NCI-H128 (cell line): ENCODE results near the gene SLC15A1.
"Not testable (repeated sequence)": the region's sequence is repeated elsewhere in the genome, so short reads cannot be mapped to it uniquely, and the experiment has no call there.

Experiments
- DNase-seq: peaks from one replicate; lab custom pipeline; 2025; ENCODE audit not compliant: unreplicated experiment; lab: John Stamatoyannopoulos, UW

SLC15A1 gene

DNA sequence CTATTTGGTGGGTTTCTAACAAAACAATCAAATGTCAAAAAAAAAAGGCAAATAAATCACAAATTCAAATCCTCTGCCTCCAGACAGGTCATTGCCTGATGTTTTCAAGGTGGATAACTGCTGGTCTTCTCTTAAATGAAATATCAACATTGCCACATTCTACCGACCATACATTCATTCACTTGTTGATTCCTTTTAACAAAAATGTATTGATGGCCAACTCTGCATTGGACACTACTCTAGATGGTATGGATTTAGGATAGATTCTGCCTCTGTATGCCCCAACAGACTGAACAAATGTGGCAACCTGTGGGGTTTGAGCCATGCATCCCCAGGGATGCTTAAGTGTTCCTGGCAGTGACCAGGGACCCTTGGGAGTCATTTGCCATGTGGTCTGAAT is 88.0 kb downstream of the SLC15A1 start:
- DNase-seq = no peak

DNA sequence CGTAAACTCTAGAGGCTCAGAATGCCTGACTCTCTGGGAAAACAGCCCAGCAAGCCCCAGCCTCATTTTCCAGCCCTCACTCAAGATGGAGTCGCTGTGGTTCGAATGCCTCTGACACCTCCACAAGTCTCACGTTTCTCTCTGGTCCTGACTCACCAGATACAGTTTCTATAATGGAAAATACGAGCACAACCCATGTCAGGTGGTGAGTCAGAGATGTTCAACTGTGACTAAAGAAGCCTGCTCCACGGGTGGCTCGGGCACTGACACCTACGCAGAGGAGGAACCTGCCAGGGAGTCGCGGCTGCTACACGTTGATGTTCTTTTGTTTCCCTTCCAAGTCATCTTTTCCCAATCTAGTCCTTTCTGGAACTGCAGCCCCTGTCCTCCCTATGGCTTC is 88.4 kb downstream of the SLC15A1 start:
- no peak for DNase-seq

GRCh38 chr13:98658131-98658530 is 94.3 kb downstream of the SLC15A1 start:
- DNase-seq = no peak

- DNase-seq = no peak
Observed at GRCh38 chr13:98657506-98658085, 94.9 kb downstream of the SLC15A1 start.

- no peak for DNase-seq
Observed at GRCh38 chr13:98656223-98656622, 96.2 kb downstream of the SLC15A1 start.

DNA sequence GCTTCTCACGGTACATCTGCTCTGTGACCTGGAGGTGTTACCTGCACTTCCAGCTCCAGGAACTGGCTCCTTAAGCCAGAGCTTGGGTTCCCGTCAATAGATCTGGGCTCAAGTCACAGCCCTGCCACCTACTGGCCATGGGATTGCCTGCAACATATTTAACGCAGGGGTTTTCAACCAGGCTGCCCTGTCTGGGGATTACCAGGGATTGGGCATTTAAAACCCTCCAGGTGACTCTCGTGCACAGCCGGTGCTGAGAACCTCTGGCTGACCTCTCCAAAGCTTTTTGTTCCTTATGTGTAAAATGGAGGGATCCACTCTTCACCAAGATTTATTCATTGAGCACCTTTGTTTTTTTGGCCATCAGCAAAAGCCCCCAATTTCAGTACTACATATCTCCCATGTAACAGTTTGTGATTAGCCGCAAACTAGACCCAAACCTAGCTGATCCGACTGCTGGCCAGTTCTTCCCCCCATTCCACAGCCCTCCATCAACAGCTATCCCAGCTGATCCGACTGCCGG is 98.9 kb downstream of the SLC15A1 start:
- peak; percentile 61 for DNase-seq

DNA sequence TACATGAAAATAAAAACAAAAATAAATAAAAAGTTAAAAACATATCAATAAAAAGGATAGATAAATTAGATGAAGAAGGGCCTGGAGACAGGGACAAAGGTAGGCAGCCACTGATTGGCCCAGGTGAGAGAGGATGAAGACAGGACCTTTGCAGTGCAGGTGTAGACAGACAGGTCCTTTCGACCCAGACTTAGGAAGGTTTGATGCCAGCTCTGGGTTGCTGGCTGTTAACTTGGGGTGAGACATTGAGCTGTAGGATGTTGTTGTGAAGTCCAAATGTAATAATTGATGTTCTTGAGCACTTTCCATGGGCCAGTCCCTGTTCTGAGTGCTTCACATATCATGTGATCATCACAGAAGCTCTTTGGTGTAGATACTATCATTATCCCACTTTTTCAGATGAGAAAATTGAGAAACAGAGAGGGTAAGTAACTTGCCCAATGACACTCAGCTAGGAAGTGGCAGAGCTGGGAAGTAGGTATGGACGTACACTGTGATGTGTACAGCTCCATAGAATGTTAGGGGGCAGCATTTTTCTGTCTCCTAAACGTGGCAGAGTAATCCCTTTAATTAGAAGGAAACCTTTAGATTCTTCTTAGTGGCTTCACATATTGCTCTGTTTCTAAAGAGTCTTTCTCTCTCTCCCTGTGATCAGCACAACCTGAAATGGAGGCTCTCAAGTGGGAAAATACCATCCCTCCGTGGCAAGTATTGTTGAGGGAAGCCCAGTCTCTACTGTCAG is 99.6 kb downstream of the SLC15A1 start:
- DNase-seq = no peak

- DNase-seq = no peak
Observed at GRCh38 chr13:98652276-98652675, 100.2 kb downstream of the SLC15A1 start.

- no peak for DNase-seq
Observed at GRCh38 chr13:98651744-98652143, 100.7 kb downstream of the SLC15A1 start.

DNA sequence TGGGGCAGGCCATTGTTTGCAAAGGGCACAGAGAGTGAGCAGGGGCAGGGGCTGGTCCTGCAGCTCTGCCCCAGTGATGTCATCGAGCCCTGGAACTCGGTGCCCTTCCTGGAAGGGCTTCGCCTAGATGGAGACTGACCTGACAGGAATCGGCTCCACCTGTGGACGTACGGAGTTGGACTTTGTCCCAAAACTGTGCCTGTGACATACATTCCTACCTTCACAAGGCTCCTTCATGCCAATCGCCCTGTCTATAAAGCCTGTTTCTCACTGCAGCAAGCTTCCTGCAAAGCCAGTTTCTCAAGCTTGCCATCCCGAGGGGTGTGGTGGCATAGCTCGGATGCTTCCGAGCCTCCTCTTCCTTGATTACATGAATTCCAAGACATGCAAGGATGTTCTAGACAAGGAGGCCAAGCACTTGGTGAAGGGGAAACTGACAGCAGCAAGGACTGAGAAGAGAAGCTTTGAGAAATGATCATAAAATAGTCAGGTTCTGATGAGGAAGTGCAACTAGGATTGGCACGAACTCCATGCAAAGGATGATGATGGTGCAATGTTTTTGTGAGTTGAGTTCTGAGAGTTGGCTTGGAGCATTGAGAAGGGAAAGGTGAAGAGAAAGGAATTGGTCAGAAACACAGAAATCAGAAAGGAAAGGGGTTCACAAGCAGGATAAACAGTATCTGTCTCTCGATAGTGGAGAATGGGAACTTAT is 101.9 kb downstream of the SLC15A1 start:
- DNase-seq = no peak

DNA sequence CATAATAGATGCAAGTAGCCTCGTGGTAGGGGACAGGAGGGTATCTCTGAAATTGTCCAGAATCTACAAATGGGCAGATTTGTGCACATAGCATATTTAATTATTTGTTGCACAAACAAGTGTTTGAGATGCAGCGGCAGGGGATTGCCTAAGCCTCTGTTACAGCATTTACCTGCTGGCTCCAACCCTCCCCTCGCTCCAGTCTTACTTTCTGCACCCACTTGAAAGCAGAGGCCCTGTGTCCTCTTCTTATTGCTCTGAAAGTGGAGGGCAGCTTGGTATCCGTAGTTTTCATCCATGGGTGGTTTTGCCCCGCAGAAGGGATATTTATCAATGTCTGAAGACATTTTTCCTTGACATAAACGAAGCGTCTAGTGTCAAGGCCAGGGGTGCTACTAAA is 102.6 kb downstream of the SLC15A1 start:
- DNase-seq = no peak

DNA sequence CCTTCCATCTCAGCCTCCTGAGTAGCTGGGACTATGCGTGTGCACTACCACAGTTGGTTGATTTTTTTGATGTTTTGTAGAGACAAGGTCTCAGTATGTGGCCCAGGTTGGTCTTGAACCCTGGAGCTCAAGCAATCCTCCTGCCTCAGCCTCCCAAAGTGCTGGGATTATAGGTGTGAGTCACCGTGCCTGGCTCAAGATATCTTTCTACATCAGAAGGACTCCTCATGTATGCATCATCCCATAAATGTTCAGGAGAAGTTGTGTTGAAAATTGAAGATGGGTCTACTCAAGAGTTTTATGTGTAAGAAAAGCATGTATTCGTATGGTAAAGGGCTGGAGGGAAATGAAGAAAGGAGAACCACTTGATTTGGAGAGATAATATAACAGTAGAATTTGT is 103.8 kb downstream of the SLC15A1 start:
- no peak for DNase-seq

GRCh38 chr13:98648141-98648540 is 104.3 kb downstream of the SLC15A1 start:
- no peak for DNase-seq

- no peak for DNase-seq
Observed at GRCh38 chr13:98647121-98647520, 105.4 kb downstream of the SLC15A1 start.

DNA sequence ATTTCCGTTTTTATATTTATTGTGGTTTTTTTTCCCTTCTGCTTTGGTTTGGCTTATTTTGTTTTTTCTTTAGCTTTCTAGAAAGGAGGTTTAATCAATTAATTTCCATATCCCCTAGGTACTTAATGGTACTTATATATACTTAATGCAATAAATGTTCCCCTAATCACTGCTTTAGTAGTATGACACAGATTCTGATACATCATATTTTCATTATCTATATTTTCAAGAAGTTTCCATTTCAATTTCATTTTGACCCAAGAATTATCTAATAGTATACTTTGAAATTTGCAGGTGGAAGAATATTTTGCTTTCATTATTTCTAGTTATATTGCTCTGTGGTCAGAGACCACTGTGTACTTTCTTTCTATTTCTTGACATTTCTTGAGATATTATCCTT is 109.0 kb downstream of the SLC15A1 start:
- DNase-seq = no peak

- no peak for DNase-seq
Observed at GRCh38 chr13:98641075-98641474, 111.4 kb downstream of the SLC15A1 start.

DNA sequence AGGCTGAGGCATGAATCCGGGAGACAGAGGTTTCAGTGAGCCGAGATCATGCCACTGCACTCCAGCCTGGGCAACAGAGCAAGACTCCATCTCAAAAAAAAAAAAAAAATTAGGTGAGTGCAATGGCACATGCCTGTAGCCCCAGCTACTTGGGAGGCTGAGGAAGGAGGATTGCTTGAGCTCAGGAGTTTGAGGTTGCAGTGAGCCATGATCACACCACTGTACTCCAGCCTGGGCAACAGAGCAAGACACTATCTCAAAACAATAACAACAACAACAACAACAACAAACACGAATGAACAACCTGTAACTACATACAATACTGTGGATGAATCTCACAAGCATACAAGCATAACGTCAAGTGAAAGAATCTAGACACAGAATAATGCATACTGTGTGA is 112.7 kb downstream of the SLC15A1 start:
- not testable (repeated sequence) for DNase-seq

- DNase-seq = not testable (repeated sequence)
Observed at GRCh38 chr13:98638352-98638751, 114.1 kb downstream of the SLC15A1 start.
